OCI-LY3 (cell line): ENCODE data around the gene GVQW3.

Source experiments
- H2AFZ ChIP-seq: fragments of 200-600, 300-600 bp; shearing (Covaris generic); 2 replicates; pipeline ENCODE4 v1.6.0; 2014; ENCODE audit warnings: antibody characterized with exemption, low read depth, low read length
- H3K27ac ChIP-seq: fragments of 200-600, 300-600 bp; sonication (generic); 2 replicates; pipeline ENCODE4 v1.5.1; 2014; ENCODE audit warnings: mild to moderate bottlenecking, low read length, moderate library complexity, mixed read lengths
- H3K27me3 ChIP-seq: fragments of 200-600, 300-600 bp; sonication (generic); 2 replicates; pipeline ENCODE4 v1.6.1; 2014; ENCODE audit warnings: low read depth, low read length, mixed read lengths
- H3K36me3 ChIP-seq: fragments of 200-600, 300-600 bp; sonication (generic); replicated peaks from 2 replicates; pipeline ENCODE3; 2014; ENCODE audit warnings: low read depth, low read length, mixed read lengths
- H3K4me1 ChIP-seq: fragments of 300-600, 200-600 bp; sonication (generic); 2 replicates; pipeline ENCODE4 v1.6.1; 2014; ENCODE audit warnings: low read length, mixed read lengths
- H3K4me2 ChIP-seq: fragments of 200-600, 300-600 bp; sonication (generic); 2 replicates; pipeline ENCODE4 v1.6.1; 2014; ENCODE audit warnings: low read length, mixed read lengths
- H3K4me3 ChIP-seq: fragments of 300-600, 200-600 bp; sonication (generic); 2 replicates; pipeline ENCODE4 v1.5.1; 2014; ENCODE audit warnings: antibody characterized with exemption, mild to moderate bottlenecking, low read length, moderate library complexity
- H3K79me2 ChIP-seq: fragments of 300-600, 200-600 bp; shearing (Covaris generic); 2 replicates; pipeline ENCODE4 v1.6.1; 2014; ENCODE audit warnings: mild to moderate bottlenecking, low read length, mixed read lengths
- H3K9ac ChIP-seq: fragments of 300-600, 200-600 bp; shearing (Covaris generic); 2 replicates; pipeline ENCODE4 v1.6.0; 2014; ENCODE audit warnings: mild to moderate bottlenecking, low read length, moderate library complexity
- H3K9me3 ChIP-seq: fragments of 200-600, 300-600 bp; shearing (Covaris generic); 2 replicates; pipeline ENCODE4 v1.6.1; 2014; ENCODE audit warnings: low read length, mixed read lengths; ENCODE audit not compliant: insufficient read depth
- H4K20me1 ChIP-seq: fragments of 200-600, 300-600 bp; sonication (generic); 2 replicates; pipeline ENCODE4 v1.6.1; 2016; ENCODE audit warnings: low read length, mixed read lengths; ENCODE audit not compliant: insufficient read depth
- EZH2phosphoT487 ChIP-seq: fragments of 200-600 bp; shearing (Covaris generic); IDR thresholded peaks from 2 replicates; pipeline ENCODE4 v1.6.1; 2018; ENCODE audit warnings: antibody characterized with exemption, mixed run types, low read depth
- TF ChIP-seq, protein P1 (sequence below): fragments of 200-600, 300-600 bp; sonication (generic); IDR thresholded peaks from 2 replicates; pipeline ENCODE4 v1.5.1; 2014; ENCODE audit warnings: antibody characterized with exemption, low read length, low read depth

The GVQW3 gene

GRCh38 chr11:76362716-76363115 lies 18.4 kb upstream of the GVQW3 start:
- H3K9me3 ChIP-seq: no peaks in the 10 kb centered on the region
- no peaks in the 10 kb centered on the region for H3K27me3 ChIP-seq
- TF ChIP-seq EZH2phosphoT487: no peak
- TF ChIP-seq, protein P1, sequence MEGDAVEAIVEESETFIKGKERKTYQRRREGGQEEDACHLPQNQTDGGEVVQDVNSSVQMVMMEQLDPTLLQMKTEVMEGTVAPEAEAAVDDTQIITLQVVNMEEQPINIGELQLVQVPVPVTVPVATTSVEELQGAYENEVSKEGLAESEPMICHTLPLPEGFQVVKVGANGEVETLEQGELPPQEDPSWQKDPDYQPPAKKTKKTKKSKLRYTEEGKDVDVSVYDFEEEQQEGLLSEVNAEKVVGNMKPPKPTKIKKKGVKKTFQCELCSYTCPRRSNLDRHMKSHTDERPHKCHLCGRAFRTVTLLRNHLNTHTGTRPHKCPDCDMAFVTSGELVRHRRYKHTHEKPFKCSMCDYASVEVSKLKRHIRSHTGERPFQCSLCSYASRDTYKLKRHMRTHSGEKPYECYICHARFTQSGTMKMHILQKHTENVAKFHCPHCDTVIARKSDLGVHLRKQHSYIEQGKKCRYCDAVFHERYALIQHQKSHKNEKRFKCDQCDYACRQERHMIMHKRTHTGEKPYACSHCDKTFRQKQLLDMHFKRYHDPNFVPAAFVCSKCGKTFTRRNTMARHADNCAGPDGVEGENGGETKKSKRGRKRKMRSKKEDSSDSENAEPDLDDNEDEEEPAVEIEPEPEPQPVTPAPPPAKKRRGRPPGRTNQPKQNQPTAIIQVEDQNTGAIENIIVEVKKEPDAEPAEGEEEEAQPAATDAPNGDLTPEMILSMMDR: no peak
- H3K79me2 ChIP-seq: peaks cover 22% of the 10 kb centered on the region
- H3K4me2 ChIP-seq: no peak overlapping the region
- H3K36me3 ChIP-seq: peaks cover 17% of the 10 kb centered on the region
- no peak overlapping the region for H3K27ac ChIP-seq
- no peak overlapping the region for H3K4me3 ChIP-seq
- H2AFZ ChIP-seq: no peak overlapping the region
- H3K4me1 ChIP-seq: peaks cover 8% of the 10 kb centered on the region
- peaks cover 22% of the 10 kb centered on the region for H4K20me1 ChIP-seq
- H3K9ac ChIP-seq: no peak overlapping the region

DNA sequence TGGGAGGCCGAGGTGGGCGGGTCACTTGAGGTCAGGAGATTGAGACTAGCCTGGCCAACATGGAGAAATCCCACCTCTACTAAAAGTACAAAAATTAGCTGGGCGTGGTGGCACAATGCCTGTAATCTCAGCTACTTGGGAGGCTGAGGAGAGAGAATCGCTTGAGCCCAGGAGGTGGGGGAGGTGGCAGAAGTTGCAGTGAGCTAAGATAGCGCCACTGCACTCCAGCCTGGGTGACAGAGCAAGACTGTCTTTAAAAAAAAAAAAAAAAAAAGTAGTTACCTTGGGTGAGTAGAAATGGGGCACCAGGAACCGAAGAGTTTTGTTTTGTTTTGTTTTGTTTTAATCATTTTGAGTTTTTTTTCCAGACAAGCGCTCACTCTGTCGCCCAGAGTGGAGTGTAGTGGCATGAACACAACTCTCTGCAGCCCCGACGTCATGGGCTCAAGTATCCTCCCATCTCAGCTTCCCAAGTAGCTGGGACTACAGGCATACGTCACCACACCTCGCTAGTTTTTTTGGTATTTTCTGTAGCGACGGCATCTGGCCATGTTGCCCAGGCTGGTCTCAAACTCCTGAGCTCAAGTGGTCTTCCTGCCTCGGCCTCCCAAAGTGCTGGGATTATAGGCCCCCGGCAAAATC lies 16.0 kb upstream of the GVQW3 start:
- peaks cover 10% of the 10 kb centered on the region for H3K27me3 ChIP-seq
- H3K9ac ChIP-seq: no peak overlapping the region
- TF ChIP-seq, protein P1: no peak
- TF ChIP-seq EZH2phosphoT487: no peak
- no peak overlapping the region for H3K4me3 ChIP-seq
- peaks cover 5% of the 10 kb centered on the region for H3K36me3 ChIP-seq
- peaks cover 46% of the 10 kb centered on the region for H3K79me2 ChIP-seq
- H3K9me3 ChIP-seq: no peaks in the 10 kb centered on the region
- H3K27ac ChIP-seq: no peak overlapping the region
- peaks cover 47% of the 10 kb centered on the region for H4K20me1 ChIP-seq
- H3K4me2 ChIP-seq: no peak overlapping the region
- no peak overlapping the region for H2AFZ ChIP-seq
- peaks cover 8% of the 10 kb centered on the region for H3K4me1 ChIP-seq

DNA sequence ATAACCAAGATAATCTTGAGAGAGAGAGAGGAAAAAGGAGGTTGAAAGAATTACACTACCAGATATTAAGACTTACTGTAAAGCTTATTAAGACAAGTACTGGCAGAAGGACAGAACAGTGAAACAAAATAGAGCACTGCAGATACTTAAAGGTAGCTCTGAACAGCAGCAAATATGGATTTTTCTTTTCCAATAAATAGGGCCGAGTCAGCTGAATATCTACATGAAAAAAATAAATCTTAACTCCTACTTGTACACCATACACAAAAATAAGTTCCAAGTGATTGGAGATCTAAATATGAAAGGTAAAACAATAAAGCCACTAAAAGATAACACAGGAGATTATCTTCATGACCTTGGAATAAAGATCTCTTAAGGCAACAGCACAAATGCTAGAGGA lies 12.6 kb upstream of the GVQW3 start:
- no peak overlapping the region for H3K9ac ChIP-seq
- no peak overlapping the region for H2AFZ ChIP-seq
- no peak overlapping the region for H3K4me3 ChIP-seq
- H3K4me2 ChIP-seq: no peak overlapping the region
- H3K27me3 ChIP-seq: peaks cover 17% of the 10 kb centered on the region
- H3K4me1 ChIP-seq: peaks cover 8% of the 10 kb centered on the region
- no peak for TF ChIP-seq EZH2phosphoT487
- TF ChIP-seq, protein P1: no peak
- peaks cover 70% of the 10 kb centered on the region for H3K79me2 ChIP-seq
- H3K9me3 ChIP-seq: no peaks in the 10 kb centered on the region
- no peak overlapping the region for H3K27ac ChIP-seq
- peaks cover 3% of the 10 kb centered on the region for H3K36me3 ChIP-seq
- peaks cover 77% of the 10 kb centered on the region for H4K20me1 ChIP-seq

DNA sequence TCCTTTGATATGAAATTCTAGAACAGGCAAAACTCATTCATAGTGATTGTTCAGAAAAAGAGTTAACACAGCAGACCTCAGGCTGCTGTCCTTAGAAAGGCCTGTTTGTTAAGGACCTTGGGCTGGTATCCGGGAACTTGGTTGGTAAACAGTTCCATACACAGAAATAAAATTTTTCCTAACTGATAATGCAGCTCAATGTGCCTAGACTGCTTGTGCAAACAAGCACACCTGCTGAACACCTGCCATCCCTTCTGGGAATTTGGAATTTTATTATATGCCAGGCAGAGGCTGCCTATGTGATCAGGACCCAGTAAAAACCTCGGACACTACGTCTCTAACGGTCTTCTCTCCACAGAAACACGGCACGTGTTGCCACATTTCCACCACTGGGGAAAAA lies 11.7 kb upstream of the GVQW3 start:
- H3K9me3 ChIP-seq: no peaks in the 10 kb centered on the region
- H3K4me2 ChIP-seq: no peak overlapping the region
- peaks cover 23% of the 10 kb centered on the region for H3K27me3 ChIP-seq
- H3K36me3 ChIP-seq: peaks cover 2% of the 10 kb centered on the region
- peaks cover 8% of the 10 kb centered on the region for H3K4me1 ChIP-seq
- H3K4me3 ChIP-seq: no peak overlapping the region
- no peak overlapping the region for H3K27ac ChIP-seq
- H4K20me1 ChIP-seq: peaks cover 84% of the 10 kb centered on the region
- TF ChIP-seq, protein P1: no peak
- H2AFZ ChIP-seq: no peak overlapping the region
- peaks cover 78% of the 10 kb centered on the region for H3K79me2 ChIP-seq
- no peak overlapping the region for H3K9ac ChIP-seq
